Neutrophil (primary cell): Measurements from ENCODE around the gene PLB1.

Experiments
- H3K27ac ChIP-seq: fragments of 200-600 bp; sonication (generic); 2 replicates; pipeline ENCODE4 v1.5.1; 2016; ENCODE audit warnings: mild to moderate bottlenecking, moderate library complexity
- H3K27me3 ChIP-seq: fragments of 200-600 bp; sonication (generic); 2 replicates; pipeline ENCODE4 v1.6.0; 2016; ENCODE audit warnings: mild to moderate bottlenecking
- H3K36me3 ChIP-seq: fragments of 200-600 bp; sonication (generic); 2 replicates; pipeline ENCODE4 v1.5.1; 2017
- H3K4me1 ChIP-seq, 2 experiments: fragments of 200-600 bp in 1 of 2; sonication (generic) in 1 of 2; 1 replicate in 1 of 2; 2 replicates in 1 of 2; pipeline versions ENCODE4 v1.5.1 to v1.6.1; 2013 to 2016; ENCODE audit warnings: low read depth in 1 of 2, low read length in 1 of 2, mild to moderate bottlenecking in 1 of 2, moderate library complexity in 1 of 2; ENCODE audit not compliant: control insufficient read depth in 1 of 2, insufficient read depth in 1 of 2
- H3K4me3 ChIP-seq, 2 experiments: fragments of 200-600 bp in 1 of 2; sonication (generic) in 1 of 2; 1 replicate in 1 of 2; 2 replicates in 1 of 2; pipeline ENCODE4 v1.5.1; 2013 to 2016; ENCODE audit warnings: low read depth in 1 of 2, low read length in 1 of 2, mild to moderate bottlenecking in 1 of 2, moderate library complexity in 1 of 2
- H3K9me3 ChIP-seq: fragments of 200-600 bp; sonication (generic); 2 replicates; pipeline ENCODE4 v1.5.1; 2016
- TF ChIP-seq, protein P1 (sequence below): fragments of 200-600 bp; sonication (generic); IDR thresholded peaks from 2 replicates; pipeline ENCODE4 v1.5.1; 2016; ENCODE audit warnings: antibody characterized with exemption

Gene PLB1

GRCh38 chr2:28477087-28477486, 18.8 kb upstream of the PLB1 start:
- H3K27ac ChIP-seq = peak overlapping the region; percentile 31
- TF ChIP-seq, protein P1, sequence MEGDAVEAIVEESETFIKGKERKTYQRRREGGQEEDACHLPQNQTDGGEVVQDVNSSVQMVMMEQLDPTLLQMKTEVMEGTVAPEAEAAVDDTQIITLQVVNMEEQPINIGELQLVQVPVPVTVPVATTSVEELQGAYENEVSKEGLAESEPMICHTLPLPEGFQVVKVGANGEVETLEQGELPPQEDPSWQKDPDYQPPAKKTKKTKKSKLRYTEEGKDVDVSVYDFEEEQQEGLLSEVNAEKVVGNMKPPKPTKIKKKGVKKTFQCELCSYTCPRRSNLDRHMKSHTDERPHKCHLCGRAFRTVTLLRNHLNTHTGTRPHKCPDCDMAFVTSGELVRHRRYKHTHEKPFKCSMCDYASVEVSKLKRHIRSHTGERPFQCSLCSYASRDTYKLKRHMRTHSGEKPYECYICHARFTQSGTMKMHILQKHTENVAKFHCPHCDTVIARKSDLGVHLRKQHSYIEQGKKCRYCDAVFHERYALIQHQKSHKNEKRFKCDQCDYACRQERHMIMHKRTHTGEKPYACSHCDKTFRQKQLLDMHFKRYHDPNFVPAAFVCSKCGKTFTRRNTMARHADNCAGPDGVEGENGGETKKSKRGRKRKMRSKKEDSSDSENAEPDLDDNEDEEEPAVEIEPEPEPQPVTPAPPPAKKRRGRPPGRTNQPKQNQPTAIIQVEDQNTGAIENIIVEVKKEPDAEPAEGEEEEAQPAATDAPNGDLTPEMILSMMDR = no peak

GRCh38 chr2:28477645-28478044, 18.2 kb upstream of the PLB1 start:
- no peaks in the 10 kb centered on the region for H3K27me3 ChIP-seq
- H3K27ac ChIP-seq = peak overlapping the region; percentile 31
- H3K36me3 ChIP-seq = no peaks in the 10 kb centered on the region
- peaks cover 0 to 11% of the 10 kb centered on the region in 2 experiments for H3K4me1 ChIP-seq
- H3K4me3 ChIP-seq = no peak overlapping the region
- no peaks in the 10 kb centered on the region for H3K9me3 ChIP-seq
- TF ChIP-seq, protein P1 = no peak

More at GRCh38 chr2:28477087-28477486, 18.8 kb upstream of the PLB1 start:
- Histone ChIP-seq H3K9me3 (no peaks in the 10 kb centered on the region), H3K27me3 (no peaks in the 10 kb centered on the region), H3K36me3 (no peaks in the 10 kb centered on the region), H3K4me3 (no peak overlapping the region), H3K4me1 (peaks cover 0 to 15% of the 10 kb centered on the region in 2 experiments)

DNA sequence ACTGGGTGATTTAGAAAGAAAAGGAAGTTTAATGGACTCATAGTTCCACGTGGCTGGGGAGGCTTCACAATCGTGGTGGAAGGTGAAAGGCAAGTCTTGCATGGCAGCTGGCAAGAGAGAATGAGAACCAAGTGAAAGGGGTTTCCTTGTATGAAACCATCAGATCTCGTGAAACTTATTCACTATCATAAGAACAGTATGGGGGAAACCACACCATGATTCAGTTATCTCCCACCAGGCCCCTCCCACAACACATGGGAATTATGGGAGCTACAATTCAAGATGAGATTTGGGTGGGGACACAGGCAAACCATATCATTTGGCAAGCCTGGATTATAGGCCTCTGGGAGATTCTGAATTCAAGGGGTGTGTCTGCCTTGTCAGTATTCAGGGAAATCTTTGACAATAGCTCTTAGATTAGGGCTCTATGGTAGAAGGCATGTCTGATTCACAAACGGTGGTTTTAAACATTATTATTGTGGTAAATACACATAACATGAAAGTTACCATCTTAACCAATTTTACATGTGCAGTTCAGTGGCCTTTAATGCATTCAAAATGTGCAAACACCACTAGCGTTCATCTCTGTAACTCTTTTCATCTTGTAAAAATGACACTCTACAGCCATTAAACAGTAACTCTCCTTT, 15.3 kb upstream of the PLB1 start:
- Histone ChIP-seq H3K27ac (no peak overlapping the region), H3K4me3 (no peak overlapping the region), H3K36me3 (no peaks in the 10 kb centered on the region), H3K4me1 (peaks cover 0 to 1% of the 10 kb centered on the region in 2 experiments), H3K9me3 (no peaks in the 10 kb centered on the region), H3K27me3 (no peaks in the 10 kb centered on the region)
- TF ChIP-seq, protein P1 = no peak

GRCh38 chr2:28481905-28482304, 14.0 kb upstream of the PLB1 start:
- no peaks in the 10 kb centered on the region for H3K27me3 ChIP-seq
- no peaks in the 10 kb centered on the region for H3K36me3 ChIP-seq
- no peaks in the 10 kb centered on the region for H3K4me1 ChIP-seq
- TF ChIP-seq, protein P1 = no peak
- H3K9me3 ChIP-seq = no peaks in the 10 kb centered on the region
- H3K27ac ChIP-seq = no peak overlapping the region
- H3K4me3 ChIP-seq = no peak overlapping the region

DNA sequence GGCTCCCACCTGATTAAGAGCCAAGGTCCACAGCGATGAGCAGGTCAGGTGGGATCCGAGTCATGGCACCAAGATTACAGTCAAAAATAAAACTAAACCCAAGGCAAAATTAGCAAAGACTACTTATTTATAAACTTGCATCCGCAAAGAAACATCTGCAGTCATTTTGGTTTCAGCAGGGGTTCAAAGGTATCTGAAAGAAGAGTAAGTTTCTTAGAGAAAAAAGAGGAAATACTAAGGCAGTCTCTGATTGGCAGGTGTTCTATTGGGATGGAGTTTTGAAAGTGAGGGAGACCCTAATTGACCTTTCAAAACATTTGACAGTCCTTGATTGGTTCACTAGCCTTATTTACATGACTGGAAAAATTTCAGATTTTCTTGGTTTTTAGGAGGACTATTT, 11.0 kb upstream of the PLB1 start:
- TF ChIP-seq, protein P1 = no peak
- H3K27me3 ChIP-seq = no peaks in the 10 kb centered on the region
- H3K27ac ChIP-seq = no peak overlapping the region
- no peaks in the 10 kb centered on the region for H3K36me3 ChIP-seq
- H3K4me1 ChIP-seq = no peaks in the 10 kb centered on the region
- no peak overlapping the region for H3K4me3 ChIP-seq
- no peaks in the 10 kb centered on the region for H3K9me3 ChIP-seq
